ENCODE results near the gene PARD3. TPM values are rescaled to one million over a fixed set of nuclear protein-coding genes. Genes with fewer than 3 reads are reported as not detected.
A peak's percentile ranks its signal among the peaks of the same experiment; 100 is the strongest.

PARD3 gene
- polyA plus RNA-seq, 2 of the 4 experiments (the other 2 are of a cell fraction), result 110 to 200 TPM

DNA sequence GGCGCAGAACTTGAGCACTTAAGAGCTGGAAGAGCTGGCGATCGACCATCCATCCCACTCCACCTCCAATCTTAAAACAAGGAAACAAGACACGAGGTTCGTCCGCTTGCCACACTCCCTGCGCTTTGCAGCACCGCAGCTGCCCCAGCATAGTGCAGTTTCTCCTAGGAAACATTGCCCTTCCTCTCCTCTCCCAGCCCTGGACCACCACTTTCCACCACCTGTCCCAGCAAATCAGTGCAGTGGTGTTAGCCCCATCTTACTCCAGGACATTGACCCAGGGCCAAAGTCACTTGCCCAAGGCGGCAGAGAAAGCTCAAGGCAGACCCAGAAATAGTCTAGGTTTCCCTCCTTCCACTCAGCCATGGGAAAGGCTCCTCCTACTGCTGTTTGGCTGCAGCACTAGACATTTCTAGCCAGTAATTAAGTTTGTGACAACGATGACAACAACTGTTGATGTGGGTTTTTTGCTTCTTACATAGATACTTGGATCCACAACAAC is 1.5 kb upstream of the PARD3 start:
- FAIRE-seq, result no peak

DNA sequence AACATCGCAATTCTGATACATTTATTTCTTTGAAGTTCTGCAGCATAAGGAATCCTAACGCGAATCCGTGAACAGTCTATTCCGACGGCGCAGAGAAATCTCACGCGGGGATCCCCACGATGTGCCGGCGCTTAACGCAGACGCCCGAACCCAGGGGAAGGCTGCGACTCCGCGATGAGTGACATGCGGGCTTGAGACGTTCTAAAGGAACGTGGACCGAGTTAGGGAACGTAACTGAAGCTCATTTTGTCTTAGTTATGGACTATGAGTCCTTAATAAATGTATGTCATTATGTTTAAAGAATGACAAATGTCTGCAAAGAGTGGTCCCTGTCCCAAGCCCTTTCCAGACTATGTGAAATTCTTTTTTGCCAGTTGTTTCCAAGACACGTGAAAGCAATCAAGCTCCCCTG is 995 bp upstream of the PARD3 start:
- peak overlapping the region; percentile 98 for H3K4me3 ChIP-seq
- POLR2A ChIA-PET, result interaction anchor here (0.6 kb wide), 1 partner anchor 82 kb away, joined by 7 read pairs; no protein-coding TSS in a partner anchor
- no peaks in the 10 kb centered on the region for H3K9me3 ChIP-seq
- H3K27ac ChIP-seq, result peak overlapping the region; percentile 96 to 100; a peak in 5 of 6 replicates
- CTCF ChIA-PET, result interaction anchor here (1.0 to 2.7 kb wide), 9 partner anchors 7 to 179 kb away, joined by 3 to 10 read pairs (median 4); no protein-coding TSS in a partner anchor
- peak overlapping the region; percentile 83 for H3K4me2 ChIP-seq
- FAIRE-seq, result no peak
- ATAC-seq, result peak; percentile 11 to 14; a peak in 3 of 6 replicates
- peaks cover 28% of the 10 kb centered on the region for H3K4me1 ChIP-seq
- no peak for TF ChIP-seq CBX2 (IDR thresholded peaks at IDR 0.05; ENCODE audit: borderline replicate concordance, low read depth)
- TF ChIP-seq HEYL (CRISPR knock-in tag; IDR thresholded peaks at IDR 0.05), result no peak
- TF ChIP-seq CTCF (IDR thresholded peaks at IDR 0.05), result no peak
- TF ChIP-seq JUN (IDR thresholded peaks at IDR 0.05), result no peak
- no peak for TF ChIP-seq NR3C1 (IDR thresholded peaks at IDR 0.05)
- TF ChIP-seq HDAC2 (IDR thresholded peaks at IDR 0.05), result no peak
- TF ChIP-seq JUNB (IDR thresholded peaks at IDR 0.05), result no peak
- no peak for TF ChIP-seq GATA3 (IDR thresholded peaks at IDR 0.05; ENCODE audit: borderline replicate concordance)
- no peak for TF ChIP-seq ZFP36 (IDR thresholded peaks at IDR 0.05; ENCODE audit: borderline replicate concordance, partially characterized antibody)
- TF ChIP-seq BHLHE40 (IDR thresholded peaks at IDR 0.05; ENCODE audit: low read depth, low read length), result no peak
- no peak for TF ChIP-seq MYC (IDR thresholded peaks at IDR 0.05; ENCODE audit: borderline replicate concordance, low read length)
- no peak for TF ChIP-seq RCOR1 (IDR thresholded peaks at IDR 0.05; ENCODE audit: low read depth, low read length)
- TF ChIP-seq RARB (CRISPR knock-in tag; IDR thresholded peaks at IDR 0.05), result no peak
- no peak for TF ChIP-seq ZC3H11A (IDR thresholded peaks at IDR 0.05)
- no peak for TF ChIP-seq RFX5 (IDR thresholded peaks at IDR 0.05)
- no peak for TF ChIP-seq CHD2 (IDR thresholded peaks at IDR 0.05; ENCODE audit: low read length, partially characterized antibody)
- 5% methylated on average over 24 of the region's 24 CpGs for WGBS (ENCODE audit: missing lambda C conversion rate)
- no peak for DNase-seq (ENCODE audit: low read depth in 1 of 2, low spot score in 1 of 2)

More for the DNA sequence above, 1.5 kb upstream of the PARD3 start:
- Histone ChIP-seq H3K9me3 (no peaks in the 10 kb centered on the region), H3K4me3 (peak overlapping the region; percentile 98), H3K4me1 (peaks cover 28% of the 10 kb centered on the region), H3K4me2 (peak overlapping the region; percentile 83), H3K27ac (peak overlapping the region in 1 of 2 experiments; percentile 96; a peak in 3 of 6 replicates)
- DNase-seq (ENCODE audit: low read depth in 1 of 2, low spot score in 1 of 2) (peak; percentile 28 to 44), ATAC-seq (peak; percentile 16 to 47; a peak in 3 of 6 replicates)
- POLR2A ChIA-PET, result no interaction called here
- WGBS (ENCODE audit: missing lambda C conversion rate), result 39% methylated on average over 10 of the region's 10 CpGs
- CTCF ChIA-PET, result interaction anchor here (0.8 to 2.7 kb wide), 11 partner anchors 8 to 178 kb away, joined by 3 to 10 read pairs (median 4); no protein-coding TSS in a partner anchor
- no peak for TF ChIP-seq TFCP2L1 (CRISPR knock-in tag; IDR thresholded peaks at IDR 0.05)
- TF ChIP-seq ZSCAN20 (CRISPR knock-in tag; IDR thresholded peaks at IDR 0.05), result no peak
- no peak for TF ChIP-seq RARB (CRISPR knock-in tag; IDR thresholded peaks at IDR 0.05)
- 0 out of 5 replicates have a peak, but pooled peaks of 1 of the 2 experiments have one; percentile 13 for TF ChIP-seq RAD21 (conservative IDR thresholded peaks at IDR 0.05 in 1 of 2, IDR thresholded peaks at IDR 0.05 in 1 of 2)
- peak; percentile 62; the same call in 1 of the 2 replicates for TF ChIP-seq RFX5 (IDR thresholded peaks at IDR 0.05)
- no peak for TF ChIP-seq ATOH8 (CRISPR knock-in tag; IDR thresholded peaks at IDR 0.05; ENCODE audit: low read depth)
- TF ChIP-seq FOXS1 (CRISPR knock-in tag; IDR thresholded peaks at IDR 0.05), result no peak

DNA sequence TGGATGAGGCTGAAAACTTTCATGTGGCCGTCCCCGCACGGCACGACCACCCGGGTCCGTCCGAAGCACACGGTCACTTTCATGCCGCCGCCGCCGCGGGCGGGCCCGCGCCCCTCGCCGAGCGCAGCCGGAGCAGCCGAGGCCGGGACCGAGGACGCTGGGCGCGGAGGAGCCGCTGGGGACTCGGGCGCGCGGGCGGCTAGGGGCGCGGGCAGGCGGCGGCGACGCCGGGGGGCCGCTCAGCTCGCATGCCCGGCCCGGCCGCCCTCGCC is 247 bp downstream of the PARD3 start:
- Histone ChIP-seq H3K27ac (peak overlapping the region; percentile 96 to 100), H3K4me1 (peaks cover 40% of the 10 kb centered on the region), H3K4me3 (peak overlapping the region; percentile 98), H3K9me3 (no peaks in the 10 kb centered on the region), H3K4me2 (peak overlapping the region; percentile 83)
- DNase-seq (ENCODE audit: low read depth in 1 of 2, low spot score in 1 of 2) (no peak), ATAC-seq (peak in 1 of 2 experiments; percentile 10; a peak in 2 of 6 replicates), FAIRE-seq (no peak)
- ChIA-PET CTCF (interaction anchor here (0.9 to 1.5 kb wide), 3 partner anchors 10 to 39 kb away, joined by 3 to 4 read pairs (median 3); no protein-coding TSS in a partner anchor), POLR2A (no interaction called here)
- WGBS (ENCODE audit: missing lambda C conversion rate), result 3% methylated on average over 23 of the region's 45 CpGs
- no peak for TF ChIP-seq NR3C1 (IDR thresholded peaks at IDR 0.05)
- no peak for TF ChIP-seq TFCP2L1 (CRISPR knock-in tag; IDR thresholded peaks at IDR 0.05)
- no peak for TF ChIP-seq RAD21 (conservative IDR thresholded peaks at IDR 0.05 in 1 of 2, IDR thresholded peaks at IDR 0.05 in 1 of 2)
- TF ChIP-seq ESRRA (IDR thresholded peaks at IDR 0.05; ENCODE audit: borderline replicate concordance, low read length), result no peak
- TF ChIP-seq MAX (IDR thresholded peaks at IDR 0.05), result 0 out of 2 replicates have a peak, but pooled peaks have one; percentile 7
- TF ChIP-seq JUN (IDR thresholded peaks at IDR 0.05), result peak in 1 of 2 experiments; percentile 59; a peak in 2 of 5 replicates
- TF ChIP-seq, protein P1, sequence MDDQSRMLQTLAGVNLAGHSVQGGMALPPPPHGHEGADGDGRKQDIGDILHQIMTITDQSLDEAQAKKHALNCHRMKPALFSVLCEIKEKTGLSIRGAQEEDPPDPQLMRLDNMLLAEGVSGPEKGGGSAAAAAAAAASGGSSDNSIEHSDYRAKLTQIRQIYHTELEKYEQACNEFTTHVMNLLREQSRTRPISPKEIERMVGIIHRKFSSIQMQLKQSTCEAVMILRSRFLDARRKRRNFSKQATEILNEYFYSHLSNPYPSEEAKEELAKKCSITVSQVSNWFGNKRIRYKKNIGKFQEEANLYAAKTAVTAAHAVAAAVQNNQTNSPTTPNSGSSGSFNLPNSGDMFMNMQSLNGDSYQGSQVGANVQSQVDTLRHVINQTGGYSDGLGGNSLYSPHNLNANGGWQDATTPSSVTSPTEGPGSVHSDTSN (IDR thresholded peaks at IDR 0.05), result no peak

Measured in A549 (cell line).